ENCODE results near the gene WNK4. TPM values are rescaled to one million over a fixed set of nuclear protein-coding genes. Genes with fewer than 3 reads are reported as not detected.
A peak's percentile ranks its signal among the peaks of the same experiment; 100 is the strongest.

Gene WNK4
- total and polyA plus RNA-seq, 9 of the 15 experiments (the other 6 are each of a cell fraction or from before 2014, with no cell fraction given) = 0.32 to 25.8 (median 4.5) TPM

DNA sequence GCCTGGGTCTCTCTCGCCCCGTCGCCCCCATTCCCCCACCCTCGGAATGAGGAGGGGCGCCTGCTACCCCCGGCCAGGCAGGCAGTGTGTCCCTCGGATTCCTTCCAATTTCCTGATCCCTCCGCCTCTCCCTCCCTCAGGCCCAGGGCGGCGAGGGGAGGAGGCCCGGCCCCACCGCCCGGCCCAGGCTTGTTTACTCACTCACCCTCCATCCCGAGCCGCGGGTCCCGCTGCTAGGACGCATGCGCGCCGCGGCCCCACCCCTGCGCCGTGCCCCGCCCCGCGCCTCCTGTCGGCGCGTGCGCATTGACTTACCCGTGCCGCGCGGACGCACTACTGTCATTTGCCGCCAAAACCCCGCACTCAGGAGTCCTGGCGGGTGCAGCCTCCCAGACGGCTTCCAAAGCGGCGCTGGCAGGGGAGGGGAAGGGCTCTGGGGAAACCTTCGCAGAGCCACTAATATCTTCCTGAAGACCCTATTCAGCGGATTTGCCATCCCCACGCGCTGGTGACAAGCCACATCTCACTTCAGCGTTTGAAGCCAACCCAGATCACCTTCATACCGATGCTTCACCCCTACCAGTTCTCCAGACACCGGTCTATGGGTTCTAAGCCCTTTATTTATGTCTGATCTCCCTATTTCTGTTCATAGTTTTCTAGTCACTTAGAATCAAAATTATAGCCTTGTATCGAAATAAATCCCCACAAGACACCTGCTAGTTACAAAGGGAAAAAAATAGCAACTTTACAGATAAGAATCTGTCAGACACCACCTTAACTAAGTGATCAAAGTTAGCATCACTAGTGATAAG, 35.4 kb upstream of the WNK4 start, which contains the start of gene EZH1 (continued):
- TF ChIP-seq, protein P1, sequence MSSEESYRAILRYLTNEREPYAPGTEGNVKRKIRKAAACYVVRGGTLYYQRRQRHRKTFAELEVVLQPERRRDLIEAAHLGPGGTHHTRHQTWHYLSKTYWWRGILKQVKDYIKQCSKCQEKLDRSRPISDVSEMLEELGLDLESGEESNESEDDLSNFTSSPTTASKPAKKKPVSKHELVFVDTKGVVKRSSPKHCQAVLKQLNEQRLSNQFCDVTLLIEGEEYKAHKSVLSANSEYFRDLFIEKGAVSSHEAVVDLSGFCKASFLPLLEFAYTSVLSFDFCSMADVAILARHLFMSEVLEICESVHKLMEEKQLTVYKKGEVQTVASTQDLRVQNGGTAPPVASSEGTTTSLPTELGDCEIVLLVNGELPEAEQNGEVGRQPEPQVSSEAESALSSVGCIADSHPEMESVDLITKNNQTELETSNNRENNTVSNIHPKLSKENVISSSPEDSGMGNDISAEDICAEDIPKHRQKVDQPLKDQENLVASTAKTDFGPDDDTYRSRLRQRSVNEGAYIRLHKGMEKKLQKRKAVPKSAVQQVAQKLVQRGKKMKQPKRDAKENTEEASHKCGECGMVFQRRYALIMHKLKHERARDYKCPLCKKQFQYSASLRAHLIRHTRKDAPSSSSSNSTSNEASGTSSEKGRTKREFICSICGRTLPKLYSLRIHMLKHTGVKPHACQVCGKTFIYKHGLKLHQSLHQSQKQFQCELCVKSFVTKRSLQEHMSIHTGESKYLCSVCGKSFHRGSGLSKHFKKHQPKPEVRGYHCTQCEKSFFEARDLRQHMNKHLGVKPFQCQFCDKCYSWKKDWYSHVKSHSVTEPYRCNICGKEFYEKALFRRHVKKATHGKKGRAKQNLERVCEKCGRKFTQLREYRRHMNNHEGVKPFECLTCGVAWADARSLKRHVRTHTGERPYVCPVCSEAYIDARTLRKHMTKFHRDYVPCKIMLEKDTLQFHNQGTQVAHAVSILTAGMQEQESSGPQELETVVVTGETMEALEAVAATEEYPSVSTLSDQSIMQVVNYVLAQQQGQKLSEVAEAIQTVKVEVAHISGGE (CRISPR knock-in tag; IDR thresholded peaks at IDR 0.05) = peak in 1 of 3 experiments; percentile 44; a peak in 1 of 6 replicates
- TF ChIP-seq ILK (tag; IDR thresholded peaks at IDR 0.05; ENCODE audit: borderline replicate concordance, low read depth) (no peak), ZFX (CRISPR knock-in tag; IDR thresholded peaks at IDR 0.05) (peak; percentile 45), SPI1 (IDR thresholded peaks at IDR 0.05; ENCODE audit: borderline replicate concordance, low read depth, low read length) (no peak), KAT2B (IDR thresholded peaks at IDR 0.05; ENCODE audit: low read depth, low read length) (no peak), YBX1 (IDR thresholded peaks at IDR 0.05) (no peak), HNRNPLL (IDR thresholded peaks at IDR 0.05; ENCODE audit: low read depth, low read length, poor library complexity, severe bottlenecking) (peak; percentile 45), ZZZ3 (IDR thresholded peaks at IDR 0.05) (no peak), NFATC3 (IDR thresholded peaks at IDR 0.05) (no peak), GTF2F1 (IDR thresholded peaks at IDR 0.05; ENCODE audit: low read depth, low read length) (no peak), U2AF2 (optimal IDR thresholded peaks at IDR 0.05; ENCODE audit: low read depth, low read length) (no peak), RAD51 (IDR thresholded peaks at IDR 0.05; ENCODE audit: borderline replicate concordance, low read depth) (no peak), SRF (CRISPR knock-in tag; IDR thresholded peaks at IDR 0.05) (peak in 1 of 2 experiments; percentile 41; a peak in 1 of 4 replicates), SREBF1 (IDR thresholded peaks at IDR 0.05; ENCODE audit: borderline replicate concordance, low read depth, low read length) (no peak), ZFP1 (CRISPR knock-in tag; IDR thresholded peaks at IDR 0.05) (no peak), RUNX1 (IDR thresholded peaks at IDR 0.05; ENCODE audit: low read depth) (no peak)
- TF ChIP-seq, protein P2, sequence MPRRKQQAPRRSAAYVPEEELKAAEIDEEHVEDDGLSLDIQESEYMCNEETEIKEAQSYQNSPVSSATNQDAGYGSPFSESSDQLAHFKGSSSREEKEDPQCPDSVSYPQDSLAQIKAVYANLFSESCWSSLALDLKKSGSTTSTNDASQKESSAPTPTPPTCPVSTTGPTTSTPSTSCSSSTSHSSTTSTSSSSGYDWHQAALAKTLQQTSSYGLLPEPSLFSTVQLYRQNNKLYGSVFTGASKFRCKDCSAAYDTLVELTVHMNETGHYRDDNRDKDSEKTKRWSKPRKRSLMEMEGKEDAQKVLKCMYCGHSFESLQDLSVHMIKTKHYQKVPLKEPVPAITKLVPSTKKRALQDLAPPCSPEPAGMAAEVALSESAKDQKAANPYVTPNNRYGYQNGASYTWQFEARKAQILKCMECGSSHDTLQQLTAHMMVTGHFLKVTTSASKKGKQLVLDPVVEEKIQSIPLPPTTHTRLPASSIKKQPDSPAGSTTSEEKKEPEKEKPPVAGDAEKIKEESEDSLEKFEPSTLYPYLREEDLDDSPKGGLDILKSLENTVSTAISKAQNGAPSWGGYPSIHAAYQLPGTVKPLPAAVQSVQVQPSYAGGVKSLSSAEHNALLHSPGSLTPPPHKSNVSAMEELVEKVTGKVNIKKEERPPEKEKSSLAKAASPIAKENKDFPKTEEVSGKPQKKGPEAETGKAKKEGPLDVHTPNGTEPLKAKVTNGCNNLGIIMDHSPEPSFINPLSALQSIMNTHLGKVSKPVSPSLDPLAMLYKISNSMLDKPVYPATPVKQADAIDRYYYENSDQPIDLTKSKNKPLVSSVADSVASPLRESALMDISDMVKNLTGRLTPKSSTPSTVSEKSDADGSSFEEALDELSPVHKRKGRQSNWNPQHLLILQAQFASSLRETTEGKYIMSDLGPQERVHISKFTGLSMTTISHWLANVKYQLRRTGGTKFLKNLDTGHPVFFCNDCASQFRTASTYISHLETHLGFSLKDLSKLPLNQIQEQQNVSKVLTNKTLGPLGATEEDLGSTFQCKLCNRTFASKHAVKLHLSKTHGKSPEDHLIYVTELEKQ (CRISPR knock-in tag; IDR thresholded peaks at IDR 0.05) = peak; percentile 71; the same call in 1 of the 2 replicates
- TF ChIP-seq, protein P3, sequence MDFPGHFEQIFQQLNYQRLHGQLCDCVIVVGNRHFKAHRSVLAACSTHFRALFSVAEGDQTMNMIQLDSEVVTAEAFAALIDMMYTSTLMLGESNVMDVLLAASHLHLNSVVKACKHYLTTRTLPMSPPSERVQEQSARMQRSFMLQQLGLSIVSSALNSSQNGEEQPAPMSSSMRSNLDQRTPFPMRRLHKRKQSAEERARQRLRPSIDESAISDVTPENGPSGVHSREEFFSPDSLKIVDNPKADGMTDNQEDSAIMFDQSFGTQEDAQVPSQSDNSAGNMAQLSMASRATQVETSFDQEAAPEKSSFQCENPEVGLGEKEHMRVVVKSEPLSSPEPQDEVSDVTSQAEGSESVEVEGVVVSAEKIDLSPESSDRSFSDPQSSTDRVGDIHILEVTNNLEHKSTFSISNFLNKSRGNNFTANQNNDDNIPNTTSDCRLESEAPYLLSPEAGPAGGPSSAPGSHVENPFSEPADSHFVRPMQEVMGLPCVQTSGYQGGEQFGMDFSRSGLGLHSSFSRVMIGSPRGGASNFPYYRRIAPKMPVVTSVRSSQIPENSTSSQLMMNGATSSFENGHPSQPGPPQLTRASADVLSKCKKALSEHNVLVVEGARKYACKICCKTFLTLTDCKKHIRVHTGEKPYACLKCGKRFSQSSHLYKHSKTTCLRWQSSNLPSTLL (IDR thresholded peaks at IDR 0.05) = no peak

Data from K562 (cell line).